GM19035 (cell line): Measurements from ENCODE around the gene RAB21.

Experiments used
- ATAC-seq: cut with Tn5 transposase; IDR thresholded peaks from one replicate; pipeline ENCODE4 v1.9.1; 2021; ENCODE audit not compliant: unreplicated experiment

RAB21 gene, protein sequence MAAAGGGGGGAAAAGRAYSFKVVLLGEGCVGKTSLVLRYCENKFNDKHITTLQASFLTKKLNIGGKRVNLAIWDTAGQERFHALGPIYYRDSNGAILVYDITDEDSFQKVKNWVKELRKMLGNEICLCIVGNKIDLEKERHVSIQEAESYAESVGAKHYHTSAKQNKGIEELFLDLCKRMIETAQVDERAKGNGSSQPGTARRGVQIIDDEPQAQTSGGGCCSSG

DNA sequence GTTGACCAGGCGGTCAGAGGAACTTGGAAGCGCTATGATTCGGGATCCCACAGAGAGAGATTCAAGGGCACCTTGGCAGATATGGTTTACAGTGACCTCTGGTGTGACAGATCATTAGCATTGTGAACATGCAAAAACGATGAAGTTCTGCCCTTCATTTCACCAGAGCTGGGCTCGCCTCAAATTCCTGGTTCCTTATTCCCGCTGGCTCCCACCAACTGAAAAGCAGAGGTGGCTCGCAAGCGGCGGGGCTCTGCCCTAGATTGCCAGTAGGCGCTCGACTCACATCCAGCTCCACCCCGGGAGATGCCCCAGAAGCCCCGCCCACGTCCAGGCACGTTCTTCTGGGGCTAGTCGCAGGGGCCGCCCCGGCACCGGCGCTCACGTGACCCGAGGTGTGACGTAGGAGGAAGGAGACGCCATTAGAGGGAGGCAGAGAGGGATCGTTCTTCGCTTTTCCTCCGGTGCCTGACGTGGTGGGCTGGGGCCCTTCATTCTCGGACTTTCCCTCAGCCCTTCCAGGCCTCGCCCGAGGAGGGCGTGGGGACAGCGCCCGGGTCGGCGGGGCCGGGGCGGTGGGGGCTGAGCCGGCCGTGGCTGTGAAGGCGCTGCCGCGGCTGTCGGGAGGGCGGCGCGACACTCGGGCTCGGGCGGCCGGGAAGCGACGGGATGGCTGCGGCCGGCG lies at the start of gene RAB21:
Gene RAB21 (plus strand): TSS at position 403 of the 685 bp plus-strand sequence. CDS start 267 bp downstream, at position 670.
- ATAC-seq = peak; percentile 94

DNA sequence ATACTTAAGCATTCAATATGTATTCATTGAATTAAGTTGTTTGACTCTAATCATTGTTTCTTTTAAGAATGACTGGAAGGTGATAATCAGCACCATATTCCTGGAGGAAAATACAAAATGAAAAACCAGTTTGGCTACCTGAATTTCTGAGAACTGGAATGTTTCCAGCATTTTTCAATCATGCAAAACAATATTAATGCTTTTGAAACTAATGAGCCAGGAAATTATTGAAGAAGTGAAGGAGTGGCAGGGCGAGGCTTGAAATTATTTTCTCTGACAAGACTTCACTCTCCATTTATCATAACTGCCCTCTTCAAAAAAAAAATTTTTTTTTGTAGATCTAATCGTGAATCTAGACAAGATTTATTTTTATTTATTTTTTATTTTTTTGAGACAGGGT lies 49.7 kb upstream of the RAB21 start:
- no peak for ATAC-seq

DNA sequence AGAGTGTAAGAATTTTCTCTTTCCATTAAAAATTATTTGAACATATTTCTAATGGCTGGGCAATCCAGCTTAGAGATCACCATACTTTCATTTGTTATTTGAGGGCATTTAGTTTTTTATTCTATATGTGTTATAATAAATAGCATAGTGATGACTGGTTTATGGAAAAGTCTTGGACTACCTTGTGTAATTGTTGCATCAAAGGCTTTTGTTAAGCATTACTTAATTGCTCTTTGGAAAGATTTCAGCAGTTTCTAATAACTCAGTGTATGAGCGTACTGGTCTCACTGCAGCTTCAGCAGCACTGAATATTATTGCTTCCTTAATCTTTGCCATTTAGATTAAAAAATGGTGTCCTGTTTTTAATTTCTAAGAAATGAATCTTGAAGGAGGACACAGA lies 46.0 kb upstream of the RAB21 start:
- ATAC-seq = no peak

DNA sequence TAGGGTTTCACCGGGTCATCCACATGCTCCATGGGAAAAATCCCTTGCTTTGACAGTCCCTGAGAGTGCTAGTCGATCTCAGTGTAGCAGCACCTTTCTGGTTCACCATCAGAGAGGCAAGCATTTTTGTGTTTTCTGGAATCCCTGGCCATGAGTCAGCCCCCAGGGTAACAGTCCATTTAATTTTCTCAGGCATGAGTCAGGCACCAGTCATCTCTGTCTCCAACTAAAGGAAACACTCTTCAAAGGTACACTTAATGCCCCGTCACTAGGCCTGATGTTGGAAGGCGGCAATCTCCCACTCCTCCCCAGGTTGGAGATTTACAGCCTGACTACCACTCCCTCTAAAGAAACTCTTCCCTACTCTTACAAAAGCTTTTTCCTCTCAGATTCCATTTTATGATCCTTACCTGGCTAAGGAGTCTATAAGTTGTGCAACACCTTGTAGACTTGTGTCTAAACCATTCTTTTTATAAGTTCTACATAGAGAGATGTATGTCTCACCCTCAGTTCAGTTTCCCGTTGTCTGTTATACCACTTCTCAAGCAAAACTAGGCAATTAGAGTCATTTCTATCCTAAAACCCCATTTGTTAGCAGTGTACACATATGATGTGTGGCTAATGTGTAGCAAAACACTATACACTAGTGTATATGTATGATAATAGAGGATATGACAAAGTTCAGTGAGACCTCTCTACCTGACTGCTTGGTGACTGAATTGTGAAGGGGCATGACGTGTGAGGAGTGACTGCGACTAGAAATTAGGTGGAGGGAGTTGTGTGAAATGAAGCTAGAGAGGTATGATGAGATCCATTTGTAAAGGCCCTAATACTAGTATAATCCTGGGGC lies 44.2 kb upstream of the RAB21 start:
- ATAC-seq = no peak

DNA sequence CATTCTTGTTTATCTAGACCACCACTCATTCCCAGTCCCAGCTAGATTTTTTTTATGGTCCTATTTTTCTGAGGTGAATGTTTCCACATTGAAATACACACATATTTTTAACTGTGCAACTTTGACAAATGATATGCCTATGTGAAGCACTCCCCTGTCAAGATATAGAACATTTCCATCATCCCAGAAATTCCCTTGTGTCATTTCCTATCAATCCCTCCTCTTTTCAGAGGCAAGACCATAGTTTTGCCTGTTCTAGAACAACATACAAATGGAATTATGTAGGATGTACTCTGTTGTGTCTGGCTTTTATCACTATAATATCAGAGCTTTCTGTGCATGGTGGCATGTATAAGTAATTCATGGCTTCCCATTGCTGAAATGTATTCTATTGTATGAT lies 36.1 kb upstream of the RAB21 start:
- ATAC-seq = no peak

DNA sequence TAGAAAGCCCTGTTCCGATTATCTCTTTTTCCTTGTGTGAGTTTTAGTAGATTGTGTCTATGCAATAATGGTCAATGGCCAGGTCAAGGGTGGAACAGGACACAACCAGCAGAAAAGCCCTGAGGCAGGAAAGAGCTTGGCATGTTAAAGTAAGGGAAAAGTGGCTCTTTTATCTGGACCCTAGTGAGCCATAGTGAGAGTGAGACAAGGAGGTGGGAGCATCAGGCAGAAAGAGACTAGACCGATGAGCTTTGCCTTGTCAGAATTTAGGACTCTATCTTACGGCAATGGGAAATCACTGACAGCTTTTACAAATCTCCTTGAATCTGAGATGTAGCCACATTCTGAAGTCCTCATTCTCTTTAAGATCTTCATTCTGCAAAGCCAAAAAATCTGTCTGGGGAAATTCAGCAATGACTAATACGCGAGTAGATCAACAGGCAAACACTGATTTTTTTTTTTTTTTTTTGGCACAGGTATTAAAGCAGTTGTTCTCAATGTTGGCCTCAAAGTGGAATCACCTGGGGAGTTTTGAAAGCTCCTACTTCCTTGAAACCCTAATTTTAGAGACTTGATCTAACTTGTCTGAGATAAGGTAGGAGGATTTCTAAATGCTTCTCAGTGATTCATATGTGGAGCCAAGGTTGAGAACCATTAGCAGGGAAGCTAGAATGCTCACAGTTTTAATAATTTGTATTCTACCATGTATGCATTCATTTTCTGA lies 34.9 kb upstream of the RAB21 start:
- no peak for ATAC-seq

DNA sequence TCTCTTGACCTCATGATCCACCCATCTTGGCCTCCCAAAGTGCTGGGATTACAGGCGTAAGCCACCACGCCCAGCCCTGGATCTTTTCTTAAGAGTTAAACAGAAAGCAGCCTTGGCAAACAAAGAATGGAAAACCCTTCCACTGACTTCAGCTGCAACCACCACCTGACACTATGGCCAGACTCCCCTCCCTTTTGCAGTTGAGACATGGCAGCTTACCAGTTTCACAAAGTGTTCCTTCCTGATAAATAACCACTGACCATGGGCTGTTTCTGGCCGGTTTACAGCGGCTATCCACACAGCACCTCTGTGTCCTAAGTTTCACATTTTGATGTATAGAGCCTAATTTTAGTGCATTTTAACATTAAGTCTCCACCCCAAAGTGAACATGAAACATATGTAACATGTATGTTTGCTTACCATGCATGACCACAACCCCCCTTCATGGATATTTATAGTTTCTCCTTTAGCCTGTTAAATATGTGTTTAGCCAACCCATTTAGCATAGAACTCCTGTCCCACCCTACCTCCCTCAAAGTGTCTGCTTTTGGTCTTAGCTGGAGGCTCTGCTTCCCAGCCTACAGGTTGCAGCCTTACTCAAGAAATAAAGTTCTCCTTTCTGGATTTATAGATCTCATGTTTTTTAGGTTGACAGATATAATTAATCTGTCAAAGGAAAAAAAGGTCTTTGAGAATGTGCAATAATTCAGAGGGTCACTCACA lies 32.7 kb upstream of the RAB21 start:
- ATAC-seq = no peak

DNA sequence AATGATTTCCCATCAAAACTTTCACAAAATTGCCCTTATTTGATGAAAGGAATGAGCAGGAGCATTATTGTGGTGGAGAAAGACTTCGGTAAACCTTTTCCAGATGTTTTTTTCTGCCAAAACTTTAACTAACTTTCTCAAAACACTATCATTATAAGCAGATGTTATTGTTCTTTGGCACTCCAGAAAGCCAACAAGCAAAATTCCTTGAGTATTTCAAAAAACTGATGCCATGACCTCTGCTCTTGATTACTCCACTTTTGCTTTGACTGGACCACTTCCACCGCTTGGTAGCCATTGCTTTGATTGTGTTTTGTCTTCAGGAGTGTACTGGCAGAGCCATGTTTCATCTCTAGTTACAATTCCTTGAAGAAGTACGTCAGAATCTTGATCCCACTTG lies 29.7 kb upstream of the RAB21 start:
- ATAC-seq = no peak

DNA sequence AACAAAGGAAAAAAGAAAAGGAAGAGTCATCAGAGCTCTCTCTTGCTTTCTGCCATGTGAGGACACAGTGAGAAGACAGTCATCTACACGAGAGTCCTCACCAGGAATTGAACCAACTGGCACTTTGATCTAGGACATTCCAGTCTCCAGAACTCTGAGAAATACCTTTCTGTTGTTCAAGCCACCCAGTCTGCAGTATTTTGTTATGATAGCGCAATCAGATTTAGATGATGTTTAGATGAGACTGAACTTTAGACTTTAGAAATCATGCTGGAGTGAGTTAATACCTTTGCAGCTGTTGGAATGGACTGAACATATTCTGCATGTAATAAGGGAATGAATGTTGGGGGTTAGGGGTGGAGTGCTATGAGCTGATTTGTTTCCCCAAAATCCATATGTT lies 28.1 kb upstream of the RAB21 start:
- ATAC-seq = no peak

DNA sequence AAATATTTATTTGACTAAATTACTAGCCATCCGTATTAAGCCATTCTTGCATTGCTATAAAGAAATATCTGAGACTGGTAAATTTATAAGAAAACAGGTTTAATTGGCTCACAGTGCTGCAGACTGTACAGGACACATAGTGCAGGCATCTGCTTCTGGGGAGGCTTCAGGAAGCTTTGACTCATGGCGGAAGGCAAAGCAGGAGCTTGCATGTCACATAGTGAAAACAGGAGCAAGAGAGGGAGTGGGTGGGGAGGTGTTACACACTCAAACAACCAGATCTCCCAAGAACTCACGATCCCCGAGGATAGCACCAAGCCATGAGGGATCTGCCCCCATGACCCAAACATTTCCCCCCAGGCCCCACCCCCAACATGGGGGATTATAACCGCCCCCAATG lies 26.7 kb upstream of the RAB21 start:
- no peak for ATAC-seq

DNA sequence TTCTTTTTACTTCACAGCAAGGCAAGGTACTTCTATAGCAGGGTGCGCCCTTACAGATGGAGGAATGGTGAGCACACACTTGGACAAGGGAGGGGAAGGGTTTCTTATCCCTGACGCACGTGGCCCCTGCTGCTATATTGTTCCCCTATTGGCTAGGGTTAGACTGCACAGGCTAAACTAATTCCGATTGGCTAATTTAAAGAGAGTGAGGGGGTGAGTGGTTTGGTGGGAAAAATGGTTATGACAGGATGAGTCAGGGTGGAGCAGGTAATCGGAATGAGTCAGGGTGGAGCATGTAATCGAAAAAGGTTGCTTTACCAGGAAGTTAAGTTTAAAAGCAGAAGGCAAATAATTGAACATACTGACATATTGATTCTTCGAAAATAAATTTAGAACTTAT lies 23.7 kb upstream of the RAB21 start:
- ATAC-seq = no peak

DNA sequence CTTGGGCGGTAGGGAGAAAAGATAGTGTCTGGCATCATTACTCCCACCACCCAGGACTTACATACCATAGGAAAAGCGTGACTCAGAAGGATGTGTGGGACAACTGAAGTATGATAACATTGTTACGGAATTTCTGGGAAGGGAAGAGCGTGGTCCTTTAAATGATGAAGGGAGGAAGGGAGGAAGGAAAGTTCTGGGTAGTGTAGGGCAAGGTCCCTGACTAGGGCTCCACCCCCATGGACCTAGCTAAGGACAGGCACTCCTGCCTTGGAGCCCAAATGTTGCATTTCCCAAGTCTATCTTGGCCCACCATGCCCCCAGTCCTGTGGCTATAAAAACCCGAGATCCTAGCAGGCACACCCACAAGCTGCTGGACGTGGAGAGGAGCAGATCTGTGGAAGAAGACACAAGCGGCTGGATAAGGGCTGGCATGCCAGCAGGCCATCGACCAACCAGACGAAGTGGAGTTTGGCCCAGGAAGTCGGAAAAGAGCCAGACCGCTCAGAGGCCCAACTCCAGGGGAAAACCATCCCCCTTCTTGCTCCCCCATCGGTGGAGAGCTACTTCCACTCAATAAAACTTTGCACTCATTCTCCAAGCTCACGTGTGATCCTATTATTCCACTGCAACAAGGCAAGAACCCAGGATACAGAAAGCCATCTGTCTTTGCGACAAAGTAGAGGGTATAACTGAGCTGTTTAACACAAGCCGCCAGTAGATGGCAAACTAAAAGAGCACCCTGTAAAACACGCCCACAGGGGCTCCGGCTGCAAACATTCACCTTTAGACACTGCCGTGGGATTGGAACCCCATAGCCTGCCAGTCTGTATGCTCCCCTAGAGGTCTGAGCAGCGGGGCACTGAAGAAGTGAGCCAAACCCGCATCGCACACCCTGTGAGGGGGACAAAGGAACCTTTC lies 23.0 kb upstream of the RAB21 start:
- ATAC-seq = no peak

DNA sequence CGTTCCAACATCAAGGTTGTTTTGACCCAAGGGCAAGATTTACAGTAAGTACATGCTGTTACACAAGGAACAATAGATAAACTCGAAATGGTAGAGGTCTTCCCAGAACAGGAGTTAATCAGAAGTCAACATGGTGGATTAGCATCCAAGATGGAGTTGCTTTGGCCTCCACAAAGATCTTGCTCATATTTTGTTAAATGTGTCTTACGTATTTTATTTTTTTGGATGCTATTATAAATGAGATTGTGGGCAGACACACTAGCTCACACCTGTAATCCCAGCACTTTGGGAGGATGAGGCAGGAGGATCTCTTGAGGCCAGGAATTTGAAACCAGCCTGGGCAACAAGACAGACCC lies 22.3 kb upstream of the RAB21 start:
- ATAC-seq = no peak

DNA sequence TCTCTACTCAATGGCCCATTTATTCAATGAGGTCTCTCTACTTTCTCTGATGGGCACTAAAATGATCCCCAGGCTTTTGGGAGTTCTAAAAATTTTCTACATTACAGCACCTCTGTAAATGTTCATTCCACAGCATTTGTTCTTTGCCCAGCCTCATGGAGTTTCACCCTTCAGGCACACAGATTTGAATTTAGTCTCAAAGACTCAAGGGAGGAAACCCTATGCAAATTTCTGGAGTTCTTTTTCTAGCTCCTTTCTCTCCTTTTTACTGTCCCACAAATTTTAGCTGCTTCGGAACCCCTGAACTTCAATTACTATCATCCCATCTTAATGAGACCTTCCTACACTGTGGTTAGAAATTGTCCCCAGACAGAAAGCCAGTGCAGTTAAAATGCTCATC lies 17.5 kb upstream of the RAB21 start:
- no peak for ATAC-seq

DNA sequence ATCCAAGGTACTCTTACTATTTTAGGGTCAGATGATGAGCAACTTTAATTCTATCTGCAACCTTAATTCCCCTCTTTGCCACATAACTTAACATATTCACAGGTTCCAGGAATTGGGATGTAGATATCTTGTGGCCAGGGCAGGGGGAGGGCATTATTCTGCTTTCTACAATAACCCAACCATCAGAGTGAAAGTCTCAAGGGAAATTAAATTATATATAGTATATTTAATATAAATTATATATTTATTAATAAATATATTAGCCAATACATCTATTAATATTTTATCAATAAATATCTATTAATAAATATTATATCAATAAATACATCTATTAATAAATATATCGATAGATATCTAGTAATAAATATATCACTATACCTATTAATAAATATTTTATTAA lies 11.7 kb upstream of the RAB21 start:
- no peak for ATAC-seq

DNA sequence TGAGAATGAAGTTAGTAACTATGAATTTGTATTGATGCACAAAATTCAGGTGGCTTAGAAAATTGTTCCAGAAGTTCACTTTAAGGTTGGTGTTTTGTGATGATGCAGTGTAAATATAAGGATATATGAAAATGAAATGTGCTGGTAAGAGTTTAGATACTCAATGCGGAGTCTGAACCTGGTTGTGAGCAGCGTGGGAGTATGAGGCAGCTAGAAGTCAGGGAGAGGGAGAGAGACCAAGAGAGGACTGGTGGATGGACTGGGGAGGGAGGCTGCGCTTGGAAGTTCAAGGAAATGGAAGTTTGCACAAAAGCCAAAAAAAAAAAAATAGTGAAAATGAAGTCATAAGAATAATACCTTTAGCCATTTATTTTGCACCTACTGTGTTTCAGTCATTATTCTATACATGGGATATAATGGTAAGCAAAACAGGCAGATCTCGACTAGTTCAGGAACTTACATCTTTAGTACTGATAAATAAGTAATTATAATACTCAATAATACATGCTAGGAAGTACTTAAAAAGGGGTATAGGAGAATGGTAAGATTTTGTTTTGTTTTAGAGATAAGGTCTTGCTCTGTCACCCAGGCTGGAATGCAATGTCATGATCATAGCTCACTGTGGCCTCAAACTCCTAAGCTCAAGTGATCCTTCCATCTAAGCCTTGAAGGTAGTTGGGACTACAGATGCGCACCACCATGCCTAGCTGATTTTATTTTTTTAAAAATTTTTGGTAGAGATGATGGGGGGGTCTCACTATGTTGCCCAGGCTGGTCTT lies 10.0 kb upstream of the RAB21 start:
- ATAC-seq = no peak

DNA sequence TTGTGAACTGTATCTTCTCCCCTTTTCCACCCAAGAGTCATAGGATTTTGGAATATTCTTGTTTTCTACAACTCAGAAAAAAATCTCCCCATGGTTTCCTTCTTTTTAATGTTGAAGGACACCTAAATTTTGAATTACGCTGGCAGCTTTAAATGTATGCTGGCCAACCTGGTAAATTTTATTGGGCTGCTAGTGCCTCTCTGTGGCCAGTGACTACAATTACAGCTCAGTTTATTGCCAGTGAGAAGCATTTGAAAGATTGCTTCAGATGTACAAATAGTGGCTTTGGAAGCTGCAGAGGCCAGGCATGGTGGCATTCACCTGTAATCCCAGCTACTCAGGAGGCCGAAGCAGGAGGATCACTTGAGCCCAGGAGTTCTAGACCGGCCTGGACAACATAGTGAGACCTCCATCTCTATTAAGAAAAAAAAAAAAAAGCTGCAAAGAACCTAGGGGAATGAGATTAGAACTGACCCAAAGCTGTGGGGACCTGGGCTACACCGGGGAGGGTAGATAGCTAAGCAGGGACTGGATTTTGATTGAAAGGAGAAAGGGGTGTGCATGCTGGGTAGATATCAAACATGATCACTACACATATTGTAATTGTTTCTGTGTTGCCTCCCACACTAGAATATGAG lies 7.6 kb upstream of the RAB21 start:
- ATAC-seq = peak; percentile 93

DNA sequence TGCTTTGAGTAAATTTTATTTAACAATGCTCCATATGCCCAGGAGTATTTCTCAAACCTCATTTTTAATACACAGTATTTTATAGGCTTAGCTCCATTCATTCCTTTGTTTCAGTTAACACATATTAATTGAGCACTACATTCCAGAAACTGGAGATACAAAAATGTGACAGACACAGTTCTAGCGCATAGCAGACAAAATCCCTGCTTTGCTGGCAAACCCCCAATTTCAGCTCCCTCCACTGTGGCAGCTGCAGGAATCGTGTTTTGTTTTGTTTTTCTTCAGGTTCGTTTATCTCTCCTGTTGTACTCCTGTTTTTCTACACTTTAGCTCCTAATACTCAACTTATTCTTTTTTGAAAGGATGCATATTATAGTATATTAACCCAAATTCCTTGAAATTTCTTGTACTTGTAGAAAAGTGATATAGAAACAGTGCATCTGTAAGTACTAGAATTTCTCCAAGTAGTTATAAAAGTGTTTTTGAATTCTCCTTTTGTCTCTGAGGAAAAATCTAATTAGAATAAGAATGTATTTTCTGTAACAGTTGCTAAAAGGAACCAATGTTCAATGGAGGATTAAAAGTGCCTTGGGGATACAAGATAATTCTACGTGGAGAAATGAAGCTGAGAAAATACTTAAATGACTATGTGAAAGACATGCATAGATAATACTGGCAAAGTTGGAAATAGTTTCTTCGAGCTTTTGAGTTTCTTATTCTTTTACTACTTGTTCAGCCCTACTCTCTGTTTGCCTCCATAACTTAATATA lies 6.4 kb upstream of the RAB21 start:
- no peak for ATAC-seq
